CD14-positive monocyte (primary cell): ENCODE measurements around the gene NFKBIZ. TPM values are rescaled to one million over a fixed set of nuclear protein-coding genes. Genes with fewer than 3 reads are reported as not detected.
A peak's percentile ranks its signal among the peaks of the same experiment; 100 is the strongest.

Experiments
- DNase-seq, 3 donors: peaks; one replicate each; pipeline ENCODE4 v3.0.0-alpha.2; 2011 to 2022
- H2AFZ ChIP-seq: 2 replicates; pipeline ENCODE4 v1.6.0; 2012; ENCODE audit warnings: mild to moderate bottlenecking, low read depth, low read length, inconsistent platforms; ENCODE audit not compliant: insufficient read depth, poor library complexity, severe bottlenecking
- H3K27ac ChIP-seq, 2 donors: 1 replicate in 1 of 2; 2 replicates in 1 of 2; pipeline ENCODE4 v1.5.1; 2012 to 2013; ENCODE audit warnings: low read length in 2 of 2, control low read depth in 1 of 2, inconsistent platforms in 1 of 2, low read depth in 1 of 2, mild to moderate bottlenecking in 1 of 2
- H3K27me3 ChIP-seq, 2 donors: one replicate each; pipeline versions ENCODE4 v1.6.0 to v1.6.1; 2011 to 2013; ENCODE audit warnings: low read length in 2 of 2; ENCODE audit not compliant: control insufficient read depth in 2 of 2, insufficient read depth in 2 of 2
- H3K36me3 ChIP-seq, 2 donors: replicated peaks in 1 of 2; 1 replicate in 1 of 2; 2 replicates in 1 of 2; pipeline versions ENCODE4 v1.5.1 to v1.6.1; 2012 to 2013; ENCODE audit warnings: low read length in 2 of 2, control low read depth in 1 of 2, inconsistent platforms in 1 of 2, mild to moderate bottlenecking in 1 of 2; ENCODE audit not compliant: insufficient read depth in 2 of 2, control insufficient read depth in 1 of 2
- H3K4me1 ChIP-seq, 2 donors: 1 replicate in 1 of 2; 2 replicates in 1 of 2; pipeline versions ENCODE4 v1.5.1 to v1.6.1; 2012 to 2013; ENCODE audit warnings: low read length in 2 of 2, control low read depth in 1 of 2, inconsistent platforms in 1 of 2, mild to moderate bottlenecking in 1 of 2, moderate library complexity in 1 of 2; ENCODE audit not compliant: insufficient read depth in 2 of 2, control insufficient read depth in 1 of 2
- H3K4me2 ChIP-seq: replicated peaks from 2 replicates; pipeline ENCODE3; 2012; ENCODE audit warnings: low read length, moderate library complexity, mild to moderate bottlenecking; ENCODE audit not compliant: poor library complexity, severe bottlenecking; ENCODE audit errors: extremely low read depth
- H3K4me3 ChIP-seq, 3 experiments: fragments of 200-600 bp in 1 of 3; sonication (generic) in 1 of 3; replicated peaks in 1 of 3; 1 replicate in 2 of 3; 2 replicates in 1 of 3; pipeline ENCODE4 v1.5.1; 2011 to 2013; ENCODE audit warnings: low read length in 3 of 3, mild to moderate bottlenecking in 3 of 3, control low read depth in 2 of 3, low read depth in 2 of 3, inconsistent platforms in 1 of 3, moderate library complexity in 1 of 3
- H3K79me2 ChIP-seq: 2 replicates; pipeline ENCODE4 v1.6.0; 2012; ENCODE audit warnings: mild to moderate bottlenecking, control low read depth, inconsistent platforms, low read length, moderate library complexity; ENCODE audit not compliant: insufficient read depth
- H3K9ac ChIP-seq: 2 replicates; pipeline ENCODE4 v1.6.0; 2017; ENCODE audit warnings: low read length, mild to moderate bottlenecking; ENCODE audit not compliant: insufficient read depth, poor library complexity, severe bottlenecking
- H3K9me3 ChIP-seq, 2 donors: replicated peaks in 1 of 2; 1 replicate in 1 of 2; 2 replicates in 1 of 2; pipeline versions ENCODE4 v1.5.1 to v1.6.1; 2012 to 2013; ENCODE audit warnings: low read length in 2 of 2, control low read depth in 1 of 2; ENCODE audit not compliant: control insufficient read depth in 1 of 2, insufficient read depth in 1 of 2
- H4K20me1 ChIP-seq: 2 replicates; pipeline ENCODE4 v1.6.0; 2012; ENCODE audit warnings: mild to moderate bottlenecking, low read length, control low read depth, moderate library complexity; ENCODE audit not compliant: insufficient read depth
- H3K27ac Mint-ChIP-seq, 7 donors: one replicate each; pipeline ENCODE4 v1.8.0; 2020; ENCODE audit warnings: mild to moderate bottlenecking in 7 of 7, mixed read lengths in 7 of 7, moderate library complexity in 6 of 7, inconsistent platforms in 2 of 7
- H3K27me3 Mint-ChIP-seq, 3 donors: one replicate each; pipeline ENCODE4 v1.8.0; 2021 to 2022; ENCODE audit warnings: low read depth in 3 of 3, mild to moderate bottlenecking in 3 of 3, mixed read lengths in 3 of 3, moderate library complexity in 3 of 3, inconsistent platforms in 1 of 3
- H3K36me3 Mint-ChIP-seq, 2 donors: one replicate each; pipeline ENCODE4 v1.8.0; 2020; ENCODE audit warnings: mixed read lengths in 2 of 2, inconsistent platforms in 1 of 2, mild to moderate bottlenecking in 1 of 2
- H3K4me1 Mint-ChIP-seq: one replicate; pipeline ENCODE4 v1.8.0; 2020; ENCODE audit warnings: mild to moderate bottlenecking, mixed read lengths
- H3K4me3 Mint-ChIP-seq, 2 donors: one replicate each; pipeline ENCODE4 v1.8.0; 2020; ENCODE audit warnings: mild to moderate bottlenecking in 2 of 2, mixed read lengths in 2 of 2, moderate library complexity in 1 of 2
- H3K9me3 Mint-ChIP-seq, 7 donors: one replicate each; pipeline ENCODE4 v1.8.0; 2020 to 2022; ENCODE audit warnings: mixed read lengths in 7 of 7, mild to moderate bottlenecking in 6 of 7, moderate library complexity in 6 of 7, inconsistent platforms in 2 of 7
- CTCF ChIP-seq: fragments of 200-600 bp; IDR thresholded peaks from one replicate; pipeline ENCODE4 v1.8.0; 2022; ENCODE audit warnings: antibody characterized with exemption, mild to moderate bottlenecking
- WGBS: methylation state at CpG from one replicate; pipeline ENCODE4 v1.1.5; 2013; ENCODE audit warnings: missing lambda C conversion rate; ENCODE audit not compliant: insufficient coverage; 5-methylcytosine and 5-hydroxymethylcytosine counted together
- intact Hi-C, 2 donors: fragments of 100-400 bp; cut with micrococcal nuclease; formaldehyde crosslinking; loops; one replicate each; pipeline versions ENCODE4 v1.15.0 to v1.15.1; 2023
- polyA plus RNA-seq, 3 donors: library from polyadenylated mRNA; depleted of rRNA in 1 of 3; unstranded in 2 of 3; stranded (reverse) in 1 of 3; fragments of 300-500 nt in 2 of 3; fragments of >200 nt in 1 of 3; fragmentation: Illumina TruSeq in 2 of 3; gene quantifications; 1 replicate in 2 of 3; 2 replicates in 1 of 3; pipeline ENCODE4 v1.2.3, GENCODE V29; 2012 to 2021

Gene NFKBIZ
- polyA plus RNA-seq, 3 donors = 71.0 to 592 (median 84.9) TPM

DNA sequence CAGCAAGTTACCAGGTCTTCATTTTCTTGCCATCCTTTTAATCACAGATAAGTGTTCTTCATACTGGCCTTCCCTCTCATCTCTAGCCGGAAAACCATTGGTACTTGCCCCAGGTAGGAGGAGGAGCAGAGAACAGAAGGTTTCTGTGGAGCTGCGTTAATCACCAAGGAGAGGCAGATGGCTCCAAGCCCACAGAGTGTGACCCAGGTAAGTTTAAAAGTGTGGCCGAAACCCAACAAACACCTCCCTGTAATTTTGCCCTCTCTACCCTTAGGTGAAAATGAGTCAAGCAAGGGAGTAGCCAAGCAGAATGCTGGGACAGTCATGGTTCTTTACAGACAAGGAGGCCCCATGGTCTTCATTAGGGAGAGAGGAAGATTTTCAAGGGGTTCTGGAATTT, 37.3 kb downstream of the NFKBIZ start:
- no peak for TF ChIP-seq CTCF
- DNase-seq = no peak
- no peaks in the 10 kb centered on the region for H3K27me3 ChIP-seq
- Mint-ChIP-seq H3K4me3 (no peak overlapping the region), H3K9me3 (peaks cover 0 to 8% (median 5%) of the 10 kb centered on the region in 7 donors), H3K36me3 (peaks cover 0 to 5% of the 10 kb centered on the region in 2 donors), H3K4me1 (peaks cover 37% of the 10 kb centered on the region), H3K27ac (peak overlapping the region in 3 of 7 donors; percentile 34 to 58 (median 35)), H3K27me3 (no peaks in the 10 kb centered on the region)
- H3K4me3 ChIP-seq = no peak overlapping the region
- no peak overlapping the region for H3K27ac ChIP-seq
- H3K4me1 ChIP-seq = peaks cover 30 to 39% of the 10 kb centered on the region in 2 donors
- no peak overlapping the region for H3K9ac ChIP-seq
- intact Hi-C loops = no loop called here
- no peaks in the 10 kb centered on the region for H3K9me3 ChIP-seq
- no peak overlapping the region for H3K4me2 ChIP-seq
- no peaks in the 10 kb centered on the region for H3K36me3 ChIP-seq
- H3K79me2 ChIP-seq = no peaks in the 10 kb centered on the region
- no peak overlapping the region for H2AFZ ChIP-seq
- WGBS = no CpG with 5 or more reads among the region's 3 CpGs
- no peaks in the 10 kb centered on the region for H4K20me1 ChIP-seq

GRCh38 chr3:101888653-101889052, 39.3 kb downstream of the NFKBIZ start:
- Histone ChIP-seq H3K9ac (no peak overlapping the region), H3K36me3 (no peaks in the 10 kb centered on the region), H3K4me2 (no peak overlapping the region), H3K4me3 (no peak overlapping the region), H3K9me3 (no peaks in the 10 kb centered on the region), H3K27me3 (no peaks in the 10 kb centered on the region), H3K79me2 (no peaks in the 10 kb centered on the region), H4K20me1 (no peaks in the 10 kb centered on the region), H3K4me1 (peaks cover 27 to 35% of the 10 kb centered on the region in 2 donors), H2AFZ (no peak overlapping the region), H3K27ac (no peak overlapping the region)
- intact Hi-C loops = no loop called here
- no peak for TF ChIP-seq CTCF
- Mint-ChIP-seq H3K9me3 (peaks cover 2 to 8% (median 5%) of the 10 kb centered on the region in 7 donors), H3K27me3 (no peaks in the 10 kb centered on the region), H3K4me1 (peaks cover 39% of the 10 kb centered on the region), H3K27ac (peak overlapping the region in 1 of 7 donors; percentile 38), H3K36me3 (peaks cover 0 to 5% of the 10 kb centered on the region in 2 donors), H3K4me3 (no peak overlapping the region)
- no peak for DNase-seq
- WGBS = 60% methylated on average over 1 of the region's 3 CpGs
